ENCODE measurements around the gene CELSR1. TPM values are rescaled to one million over a fixed set of nuclear protein-coding genes. Genes with fewer than 3 reads are reported as not detected.

Gene CELSR1, protein sequence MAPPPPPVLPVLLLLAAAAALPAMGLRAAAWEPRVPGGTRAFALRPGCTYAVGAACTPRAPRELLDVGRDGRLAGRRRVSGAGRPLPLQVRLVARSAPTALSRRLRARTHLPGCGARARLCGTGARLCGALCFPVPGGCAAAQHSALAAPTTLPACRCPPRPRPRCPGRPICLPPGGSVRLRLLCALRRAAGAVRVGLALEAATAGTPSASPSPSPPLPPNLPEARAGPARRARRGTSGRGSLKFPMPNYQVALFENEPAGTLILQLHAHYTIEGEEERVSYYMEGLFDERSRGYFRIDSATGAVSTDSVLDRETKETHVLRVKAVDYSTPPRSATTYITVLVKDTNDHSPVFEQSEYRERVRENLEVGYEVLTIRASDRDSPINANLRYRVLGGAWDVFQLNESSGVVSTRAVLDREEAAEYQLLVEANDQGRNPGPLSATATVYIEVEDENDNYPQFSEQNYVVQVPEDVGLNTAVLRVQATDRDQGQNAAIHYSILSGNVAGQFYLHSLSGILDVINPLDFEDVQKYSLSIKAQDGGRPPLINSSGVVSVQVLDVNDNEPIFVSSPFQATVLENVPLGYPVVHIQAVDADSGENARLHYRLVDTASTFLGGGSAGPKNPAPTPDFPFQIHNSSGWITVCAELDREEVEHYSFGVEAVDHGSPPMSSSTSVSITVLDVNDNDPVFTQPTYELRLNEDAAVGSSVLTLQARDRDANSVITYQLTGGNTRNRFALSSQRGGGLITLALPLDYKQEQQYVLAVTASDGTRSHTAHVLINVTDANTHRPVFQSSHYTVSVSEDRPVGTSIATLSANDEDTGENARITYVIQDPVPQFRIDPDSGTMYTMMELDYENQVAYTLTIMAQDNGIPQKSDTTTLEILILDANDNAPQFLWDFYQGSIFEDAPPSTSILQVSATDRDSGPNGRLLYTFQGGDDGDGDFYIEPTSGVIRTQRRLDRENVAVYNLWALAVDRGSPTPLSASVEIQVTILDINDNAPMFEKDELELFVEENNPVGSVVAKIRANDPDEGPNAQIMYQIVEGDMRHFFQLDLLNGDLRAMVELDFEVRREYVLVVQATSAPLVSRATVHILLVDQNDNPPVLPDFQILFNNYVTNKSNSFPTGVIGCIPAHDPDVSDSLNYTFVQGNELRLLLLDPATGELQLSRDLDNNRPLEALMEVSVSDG (N-terminal part only)
- 1 to 10 TPM in 2 of 3 donors, under 1 TPM in 1; 0.61 to 1.9 (median 1.2) TPM for polyA plus RNA-seq

GRCh38 chr22:46537225-46537945, at the start of gene CELSR1:
CELSR1 (minus strand) TSS chr22:46537620; CDS start chr22:46537170, 450 bp downstream.
- H3K27ac ChIP-seq (ENCODE audit: low read depth, low read length): no peak within 1 kb of the TSS
- WGBS, 3 donors: 1% methylated on average over 40 to 95 of the region's 101 CpGs

DNA sequence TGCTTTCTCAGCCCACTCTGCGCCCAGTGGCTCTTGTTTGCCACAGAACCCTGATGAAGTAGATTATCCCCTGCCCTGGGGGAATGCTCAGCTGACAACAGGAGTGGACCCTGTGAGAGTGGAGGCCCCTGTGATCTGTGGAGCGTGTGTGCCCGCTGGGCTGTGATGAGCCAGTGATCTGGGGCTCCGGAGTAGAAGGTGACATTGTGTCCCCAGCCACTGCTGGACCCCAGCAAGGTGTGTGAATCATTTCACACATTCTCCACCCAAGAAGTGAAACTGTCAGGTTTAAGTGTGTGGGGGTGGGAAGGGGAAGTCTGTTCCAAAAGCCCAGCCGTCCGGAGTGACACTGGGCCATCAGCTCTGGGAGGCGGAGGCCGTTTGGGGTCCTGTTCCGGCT, 49.6 kb upstream of the CELSR1 start:
- H3K27ac ChIP-seq (ENCODE audit: low read depth, low read length): no peak overlapping the region
- WGBS, 3 donors: 69 to 81% (median 76%) methylated on average over 9 of the region's 9 CpGs

DNA sequence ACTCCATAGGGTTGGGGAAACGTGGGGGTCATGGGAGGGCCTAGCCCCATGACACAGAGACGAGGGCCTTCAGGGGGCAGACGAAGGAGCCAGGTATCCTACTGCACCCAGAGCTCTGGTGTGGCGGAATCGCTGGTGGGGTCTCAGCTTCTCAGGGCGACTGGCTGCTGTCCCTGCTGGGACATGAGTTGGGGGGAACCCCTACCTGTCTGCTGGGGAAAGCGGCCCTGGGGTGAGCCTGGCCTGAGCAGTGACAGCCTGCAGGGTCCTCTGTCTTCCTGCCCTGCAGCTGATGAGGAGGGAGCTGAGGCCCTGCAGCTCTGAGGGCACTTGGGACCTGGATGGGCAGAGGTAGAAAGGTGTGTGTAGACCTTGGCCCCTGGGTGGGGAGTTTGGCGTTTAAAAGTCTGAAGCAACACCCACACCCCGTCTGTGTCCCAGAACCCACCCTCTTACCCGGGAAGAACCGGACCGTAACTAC, 49.2 kb upstream of the CELSR1 start:
- H3K27ac ChIP-seq (ENCODE audit: low read depth, low read length): no peak overlapping the region
- WGBS, 3 donors: 88 to 90% (median 88%) methylated on average over 12 of the region's 12 CpGs

- H3K27ac ChIP-seq (ENCODE audit: low read depth, low read length): no peak overlapping the region
- 89 to 94% (median 89%) methylated on average over 11 to 12 of the region's 12 CpGs for WGBS, 3 donors
Measured at GRCh38 chr22:46586123-46586519, 48.7 kb upstream of the CELSR1 start.

GRCh38 chr22:46585340-46586122, 48.1 kb upstream of the CELSR1 start:
- WGBS, 3 donors: 96 to 97% (median 97%) methylated on average over 19 of the region's 19 CpGs
- H3K27ac ChIP-seq (ENCODE audit: low read depth, low read length): no peak overlapping the region

- H3K27ac ChIP-seq (ENCODE audit: low read depth, low read length): no peak overlapping the region
Measured at GRCh38 chr22:46584081-46584921, 46.9 kb upstream of the CELSR1 start.

GRCh38 chr22:46583571-46583970, 46.2 kb upstream of the CELSR1 start:
- WGBS, 3 donors: 96 to 98% (median 97%) methylated on average over 11 of the region's 11 CpGs
- no peak overlapping the region for H3K27ac ChIP-seq (ENCODE audit: low read depth, low read length)

More at GRCh38 chr22:46584081-46584921, 46.9 kb upstream of the CELSR1 start:
- 66 to 73% (median 71%) methylated on average over 42 to 43 of the region's 43 CpGs for WGBS, 3 donors

GRCh38 chr22:46582281-46582933, 45.0 kb upstream of the CELSR1 start:
- no peak overlapping the region for H3K27ac ChIP-seq (ENCODE audit: low read depth, low read length)
- WGBS, 3 donors: 51 to 82% (median 78%) methylated on average over 12 to 14 of the region's 14 CpGs

DNA sequence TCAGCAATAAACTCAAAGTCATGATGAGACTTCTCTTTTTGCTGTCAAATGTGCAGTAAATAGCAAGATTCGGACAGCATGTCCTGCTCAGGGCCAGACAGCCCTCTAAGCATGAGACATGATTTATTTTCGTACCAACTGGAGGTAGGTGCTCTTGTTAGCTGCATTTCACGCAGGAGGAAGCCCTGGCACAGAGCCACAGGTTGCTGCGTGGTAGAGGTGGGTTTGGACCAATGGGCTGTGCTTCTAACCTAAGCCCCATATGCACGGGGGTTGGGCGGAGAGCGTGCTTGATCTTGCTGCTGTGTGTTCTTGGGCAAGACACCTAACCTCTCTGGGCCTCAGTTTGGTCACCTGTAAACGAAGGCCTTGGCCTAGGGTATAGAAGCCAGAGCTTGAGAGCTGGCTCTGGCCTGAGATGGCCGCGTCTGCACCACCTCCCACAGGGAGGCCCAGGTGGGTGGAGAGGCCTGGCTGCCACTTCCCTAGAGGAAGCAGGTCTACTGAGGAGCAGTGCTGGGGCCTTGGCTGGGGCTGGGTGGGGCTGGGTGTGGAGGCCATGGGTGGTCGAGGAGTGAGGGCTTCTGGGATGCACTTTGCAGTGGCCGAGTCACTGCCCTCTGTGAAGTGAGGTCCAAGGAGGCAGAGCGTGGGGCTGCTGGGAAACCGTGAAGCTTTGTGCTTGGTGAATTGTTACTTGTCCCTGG, 44.3 kb upstream of the CELSR1 start:
- H3K27ac ChIP-seq (ENCODE audit: low read depth, low read length): no peak overlapping the region
- 66 to 73% (median 69%) methylated on average over 14 of the region's 14 CpGs for WGBS, 3 donors

GRCh38 chr22:46580940-46581537, 43.6 kb upstream of the CELSR1 start:
- 57 to 68% (median 60%) methylated on average over 12 to 13 of the region's 13 CpGs for WGBS, 3 donors
- H3K27ac ChIP-seq (ENCODE audit: low read depth, low read length): no peak overlapping the region

GRCh38 chr22:46579751-46580449, 42.5 kb upstream of the CELSR1 start:
- WGBS, 3 donors: 85 to 92% (median 85%) methylated on average over 13 to 14 of the region's 14 CpGs
- H3K27ac ChIP-seq (ENCODE audit: low read depth, low read length): no peak overlapping the region

- 23 to 65% (median 60%) methylated on average over 15 of the region's 15 CpGs for WGBS, 3 donors
- no peak overlapping the region for H3K27ac ChIP-seq (ENCODE audit: low read depth, low read length)
Measured at GRCh38 chr22:46578824-46579561, 41.6 kb upstream of the CELSR1 start.

DNA sequence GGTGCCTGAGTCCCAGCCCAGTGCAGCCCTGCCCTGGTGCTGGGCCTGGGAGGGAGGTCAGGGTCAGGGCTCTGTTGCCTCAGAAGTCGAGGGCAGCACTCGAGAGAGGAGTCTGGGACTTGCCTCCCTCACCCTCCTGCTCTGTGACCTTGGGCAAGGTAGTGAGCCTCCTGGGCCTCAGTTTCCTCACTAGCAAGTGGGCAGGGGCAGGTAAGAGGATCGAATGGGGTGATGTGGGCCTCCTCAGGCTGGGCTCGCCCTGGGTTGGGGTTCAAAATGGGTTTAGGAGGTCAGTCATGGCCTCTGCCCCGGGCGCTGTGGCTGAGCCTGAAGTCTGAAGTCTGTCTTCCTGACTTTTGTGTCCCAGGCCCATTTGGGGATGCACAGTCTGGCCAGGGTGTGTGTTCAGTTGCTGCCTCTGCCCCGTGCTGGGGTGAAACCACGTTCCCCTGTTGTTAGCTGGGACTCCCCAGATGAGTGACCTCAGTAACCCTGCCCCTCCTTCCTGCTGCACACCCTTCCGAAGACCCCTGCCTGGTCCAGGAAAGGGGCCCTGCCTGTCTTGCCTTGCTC, 40.9 kb upstream of the CELSR1 start:
- WGBS, 3 donors: 38 to 48% (median 43%) methylated on average over 9 of the region's 9 CpGs
- no peak overlapping the region for H3K27ac ChIP-seq (ENCODE audit: low read depth, low read length)

Measured in adipose tissue (tissue), 3 donors.